PC-9 (cell line): ENCODE data around the gene PSMD6. TPM values are rescaled to one million over a fixed set of nuclear protein-coding genes. Genes with fewer than 3 reads are reported as not detected.

ENCODE experiments used
- BruUV-seq: library from RNA; stranded (reverse); fragments of 400-500 nt; replicated peaks from 2 replicates; lab custom pipeline; 2021; lab: Mats Ljungman, UMichigan
- CTCF ChIA-PET: fragments of 300-600 bp; sonication (Branson Sonifier 250); formaldehyde crosslinking; loops from one replicate; lab custom pipeline; 2022; ENCODE audit warnings: antibody characterized with exemption; lab: Charles Lee
- POLR2A ChIA-PET: fragments of 300-600 bp; sonication (Branson Sonifier 250); formaldehyde crosslinking; loops from one replicate; lab custom pipeline; 2022; ENCODE audit warnings: antibody characterized with exemption; ENCODE audit not compliant: unreplicated experiment; lab: Charles Lee
- DNase-seq, 2 experiments: peaks; one replicate each; pipeline versions ENCODE4 v3.0.0 to v3.0.0-alpha.2; 2015 to 2022; ENCODE audit warnings: mixed read lengths in 1 of 2
- H2AFZ ChIP-seq: fragments of 200-600 bp; sonication (generic); 2 replicates; pipeline ENCODE4 v1.8.1; 2017; ENCODE audit warnings: antibody characterized with exemption
- H3F3A ChIP-seq: fragments of 200-600 bp; sonication (generic); 2 replicates; pipeline ENCODE4 v1.8.1; 2017; ENCODE audit warnings: antibody characterized with exemption, mild to moderate bottlenecking, low read depth; ENCODE audit not compliant: insufficient read depth
- H3K27ac ChIP-seq: fragments of 200-600 bp; sonication (generic); 2 replicates; pipeline ENCODE4 v1.6.1; 2016; ENCODE audit warnings: mixed run types
- H3K27me3 ChIP-seq: fragments of 200-600 bp; sonication (generic); 2 replicates; pipeline ENCODE4 v1.6.1; 2016; ENCODE audit warnings: low read depth, mixed run types; ENCODE audit not compliant: insufficient read depth
- H3K36me3 ChIP-seq: fragments of 200-600 bp; sonication (generic); 2 replicates; pipeline ENCODE4 v1.6.1; 2016; ENCODE audit warnings: low read depth, mixed run types
- H3K4me1 ChIP-seq: fragments of 200-600 bp; sonication (generic); replicated peaks from 2 replicates; pipeline ENCODE4 v1.6.1; 2016; ENCODE audit warnings: mixed run types; ENCODE audit not compliant: insufficient read depth
- H3K4me2 ChIP-seq: fragments of 200-600 bp; sonication (generic); 2 replicates; pipeline ENCODE4 v1.6.1; 2017; ENCODE audit warnings: mixed run types
- H3K4me3 ChIP-seq: fragments of 200-600 bp; sonication (generic); 2 replicates; pipeline ENCODE4 v1.6.1; 2016; ENCODE audit warnings: mixed run types
- H3K79me2 ChIP-seq: fragments of 200-600 bp; sonication (generic); 2 replicates; pipeline ENCODE4 v1.6.1; 2017; ENCODE audit warnings: low read depth, mixed run types
- H3K9me2 ChIP-seq: fragments of 200-600 bp; sonication (generic); 2 replicates; pipeline ENCODE4 v1.8.1; 2017; ENCODE audit warnings: mild to moderate bottlenecking; ENCODE audit not compliant: insufficient read depth
- H3K9me3 ChIP-seq: fragments of 200-600 bp; sonication (generic); 2 replicates; pipeline ENCODE4 v1.8.1; 2016; ENCODE audit warnings: low read depth; ENCODE audit not compliant: insufficient read depth
- H4K20me1 ChIP-seq: fragments of 200-600 bp; sonication (generic); 2 replicates; pipeline ENCODE4 v1.8.1; 2017; ENCODE audit not compliant: insufficient read depth
- EZH2 ChIP-seq: fragments of 200-600 bp; sonication (generic); IDR thresholded peaks from 2 replicates; pipeline ENCODE4 v1.8.0; 2017; ENCODE audit warnings: antibody characterized with exemption, low read depth
- intact Hi-C: fragments of 100-400 bp; cut with micrococcal nuclease; formaldehyde crosslinking; loops from one replicate; pipeline ENCODE4 v1.10.0; 2022; ENCODE audit not compliant: unreplicated experiment
- total RNA-seq: library from RNA; stranded (reverse); gene quantifications from 2 replicates; pipeline ENCODE4 v1.2.3, GENCODE V29; 2021
- TF ChIP-seq, protein P1 (sequence below): fragments of 200-600 bp; sonication (generic); conservative IDR thresholded peaks from 2 replicates; pipeline ENCODE4 v1.6.1; 2017; ENCODE audit warnings: mixed run types, antibody characterized with exemption, mild to moderate bottlenecking, moderate library complexity

Gene PSMD6
- total RNA-seq, 1 experiment from 2014 or later = 68.8 TPM

- Histone ChIP-seq H2AFZ (no peak overlapping the region), H3K9me3 (no peaks in the 10 kb centered on the region), H3K4me3 (no peak overlapping the region), H3F3A (peaks cover 5% of the 10 kb centered on the region; the same call in 1 of the 2 replicates), H3K27ac (no peak overlapping the region), H3K36me3 (no peaks in the 10 kb centered on the region; the same call in 1 of the 2 replicates), H3K9me2 (no peaks in the 10 kb centered on the region), H3K27me3 (no peaks in the 10 kb centered on the region), H3K79me2 (peaks cover 24% of the 10 kb centered on the region), H3K4me1 (peaks cover 7% of the 10 kb centered on the region), H4K20me1 (peaks cover 5% of the 10 kb centered on the region; the same call in 1 of the 2 replicates), H3K4me2 (no peak overlapping the region)
- no TSS peak for BruUV-seq
- no peak for DNase-seq
- no peak for TF ChIP-seq EZH2
- TF ChIP-seq, protein P1, sequence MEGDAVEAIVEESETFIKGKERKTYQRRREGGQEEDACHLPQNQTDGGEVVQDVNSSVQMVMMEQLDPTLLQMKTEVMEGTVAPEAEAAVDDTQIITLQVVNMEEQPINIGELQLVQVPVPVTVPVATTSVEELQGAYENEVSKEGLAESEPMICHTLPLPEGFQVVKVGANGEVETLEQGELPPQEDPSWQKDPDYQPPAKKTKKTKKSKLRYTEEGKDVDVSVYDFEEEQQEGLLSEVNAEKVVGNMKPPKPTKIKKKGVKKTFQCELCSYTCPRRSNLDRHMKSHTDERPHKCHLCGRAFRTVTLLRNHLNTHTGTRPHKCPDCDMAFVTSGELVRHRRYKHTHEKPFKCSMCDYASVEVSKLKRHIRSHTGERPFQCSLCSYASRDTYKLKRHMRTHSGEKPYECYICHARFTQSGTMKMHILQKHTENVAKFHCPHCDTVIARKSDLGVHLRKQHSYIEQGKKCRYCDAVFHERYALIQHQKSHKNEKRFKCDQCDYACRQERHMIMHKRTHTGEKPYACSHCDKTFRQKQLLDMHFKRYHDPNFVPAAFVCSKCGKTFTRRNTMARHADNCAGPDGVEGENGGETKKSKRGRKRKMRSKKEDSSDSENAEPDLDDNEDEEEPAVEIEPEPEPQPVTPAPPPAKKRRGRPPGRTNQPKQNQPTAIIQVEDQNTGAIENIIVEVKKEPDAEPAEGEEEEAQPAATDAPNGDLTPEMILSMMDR = no peak
- ChIA-PET POLR2A (no interaction called here), CTCF (no interaction called here)
- intact Hi-C loops = no loop called here
These were observed 3.4 kb downstream of the PSMD6 start for GRCh38 chr3:64019879-64020278.

- peaks cover 24% of the 10 kb centered on the region for H3K79me2 ChIP-seq
These were observed 4.0 kb downstream of the PSMD6 start for GRCh38 chr3:64019271-64019670.

GRCh38 chr3:64016941-64017620, 6.2 kb downstream of the PSMD6 start:
- no peak for TF ChIP-seq EZH2
- TF ChIP-seq, protein P1 = no peak
- no TSS peak for BruUV-seq
- CTCF ChIA-PET = no interaction called here
- H2AFZ ChIP-seq = no peak overlapping the region
- H3K4me2 ChIP-seq = no peak overlapping the region
- no peak overlapping the region for H3K27ac ChIP-seq
- H3K27me3 ChIP-seq = no peaks in the 10 kb centered on the region
- H4K20me1 ChIP-seq = peaks cover 13% of the 10 kb centered on the region; the same call in 1 of the 2 replicates
- no peak overlapping the region for H3K4me3 ChIP-seq
- no peaks in the 10 kb centered on the region for H3K9me2 ChIP-seq
- peaks cover 5% of the 10 kb centered on the region; the same call in 1 of the 2 replicates for H3F3A ChIP-seq
- no peaks in the 10 kb centered on the region for H3K9me3 ChIP-seq
- H3K36me3 ChIP-seq = peaks cover 14% of the 10 kb centered on the region; the same call in 1 of the 2 replicates
- H3K4me1 ChIP-seq = peaks cover 4% of the 10 kb centered on the region
- no peak for DNase-seq
- POLR2A ChIA-PET = no interaction called here
- H3K79me2 ChIP-seq = peaks cover 12% of the 10 kb centered on the region
- intact Hi-C loops = no loop called here

More at GRCh38 chr3:64019271-64019670, 4.0 kb downstream of the PSMD6 start:
- H3F3A ChIP-seq = peaks cover 5% of the 10 kb centered on the region; the same call in 1 of the 2 replicates
- H3K27ac ChIP-seq = no peak overlapping the region
- intact Hi-C loops = no loop called here
- H3K9me3 ChIP-seq = no peaks in the 10 kb centered on the region
- H3K9me2 ChIP-seq = no peaks in the 10 kb centered on the region
- no peak overlapping the region for H3K4me3 ChIP-seq
- no TSS peak for BruUV-seq
- H2AFZ ChIP-seq = no peak overlapping the region
- H3K4me2 ChIP-seq = no peak overlapping the region
- peaks cover 7% of the 10 kb centered on the region for H3K4me1 ChIP-seq
- H3K27me3 ChIP-seq = no peaks in the 10 kb centered on the region
- ChIA-PET POLR2A (no interaction called here), CTCF (no interaction called here)
- H4K20me1 ChIP-seq = peaks cover 5% of the 10 kb centered on the region; the same call in 1 of the 2 replicates
- no peak for DNase-seq
- H3K36me3 ChIP-seq = no peaks in the 10 kb centered on the region; the same call in 1 of the 2 replicates
- TF ChIP-seq EZH2 = no peak
- TF ChIP-seq, protein P1 = no peak
